GM21515 (cell line): Measurements from ENCODE around the gene SLC17A6.

ENCODE experiments used
- ATAC-seq: cut with Tn5 transposase; IDR thresholded peaks from one replicate; pipeline ENCODE4 v1.9.1; 2021; ENCODE audit not compliant: unreplicated experiment

The SLC17A6 gene

DNA sequence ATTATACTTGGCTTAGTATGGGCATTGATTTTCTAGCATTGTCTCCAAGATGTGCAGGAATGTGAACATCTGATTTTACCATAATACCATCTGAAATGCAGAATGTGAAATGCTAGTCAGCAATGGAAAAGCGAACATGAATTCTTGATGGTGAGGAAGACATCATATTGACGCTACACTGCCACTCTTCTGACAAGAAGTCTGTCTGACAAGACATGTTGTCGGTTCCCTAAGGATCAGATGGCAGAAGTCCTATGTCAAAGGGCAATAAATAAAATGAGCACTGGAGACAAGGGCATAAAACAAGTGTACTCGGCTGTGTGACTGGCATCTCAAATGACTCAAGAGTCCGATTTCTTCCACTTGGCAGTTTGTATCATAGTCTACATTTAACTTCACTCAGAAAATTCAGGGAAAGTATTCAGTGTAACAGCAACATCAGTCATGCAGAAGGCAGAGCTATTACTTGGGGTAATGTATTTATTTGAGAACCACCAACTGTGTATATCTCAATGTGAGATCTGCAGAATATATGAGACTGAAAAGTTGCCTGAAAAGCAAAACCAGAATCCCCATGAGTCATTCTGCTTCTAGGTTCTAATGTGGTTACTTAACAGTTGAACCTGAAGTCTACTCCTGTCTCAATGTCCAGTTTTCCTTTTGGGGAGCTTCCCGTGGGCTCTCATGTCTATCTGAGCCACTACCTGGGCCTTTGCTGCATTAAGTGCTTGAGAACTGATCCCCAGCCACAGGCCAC, 51.5 kb downstream of the SLC17A6 start:
- ATAC-seq, result no peak

DNA sequence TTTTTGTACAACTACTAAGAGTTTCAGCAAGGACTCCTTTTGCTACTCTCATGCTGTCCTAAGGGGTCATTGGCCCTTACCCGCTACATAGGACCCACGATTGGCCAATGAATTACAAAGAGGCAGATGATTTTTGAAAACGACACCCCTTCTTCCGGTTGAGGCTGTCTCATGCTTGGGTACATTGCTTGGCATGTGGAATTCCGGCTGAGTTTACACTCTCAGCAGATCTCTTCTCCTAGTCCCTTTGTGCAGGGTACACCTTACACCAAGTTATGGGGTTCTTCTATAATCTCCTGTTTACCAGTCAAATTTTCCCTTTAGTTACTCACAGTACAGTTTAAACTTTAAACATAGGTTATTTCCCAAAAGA, 52.1 kb downstream of the SLC17A6 start:
- no peak for ATAC-seq

DNA sequence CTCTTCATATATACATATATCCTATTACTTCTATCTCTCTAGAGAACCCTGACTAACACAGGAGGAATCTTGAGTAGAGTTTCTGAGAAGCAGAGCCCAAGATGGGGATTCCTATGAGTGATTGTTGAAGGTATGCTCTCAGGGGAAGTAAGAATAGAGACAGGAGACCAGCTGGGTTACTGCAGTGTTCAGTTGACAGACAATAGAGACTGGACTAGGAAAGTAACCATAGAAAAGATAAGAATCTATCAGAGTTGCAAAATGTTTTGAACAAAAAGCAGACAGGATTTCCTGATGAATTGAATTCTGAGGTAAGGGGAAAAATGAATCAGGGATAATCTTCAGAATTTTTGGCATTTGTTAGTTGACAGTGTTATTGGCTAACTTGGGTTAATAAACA, 54.4 kb downstream of the SLC17A6 start:
- ATAC-seq, result no peak

DNA sequence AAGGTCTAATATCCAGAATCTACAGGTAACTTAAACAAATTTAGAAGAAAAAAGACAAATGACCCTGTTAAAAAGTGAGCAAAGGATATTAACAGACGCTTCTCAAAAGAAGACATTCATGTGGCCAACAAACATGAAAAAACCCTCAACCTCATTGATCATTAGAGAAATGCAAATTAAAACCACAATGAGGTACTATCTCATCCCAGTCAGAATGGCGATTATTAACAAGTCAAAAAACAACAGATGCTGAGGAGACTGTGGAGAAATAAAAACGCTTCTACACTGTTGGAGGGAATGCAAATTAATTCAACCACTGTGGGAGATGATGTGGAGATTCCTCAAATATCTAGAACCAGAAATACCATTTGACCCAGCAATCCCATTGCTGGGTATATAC, 67.2 kb downstream of the SLC17A6 start:
- ATAC-seq, result no peak

DNA sequence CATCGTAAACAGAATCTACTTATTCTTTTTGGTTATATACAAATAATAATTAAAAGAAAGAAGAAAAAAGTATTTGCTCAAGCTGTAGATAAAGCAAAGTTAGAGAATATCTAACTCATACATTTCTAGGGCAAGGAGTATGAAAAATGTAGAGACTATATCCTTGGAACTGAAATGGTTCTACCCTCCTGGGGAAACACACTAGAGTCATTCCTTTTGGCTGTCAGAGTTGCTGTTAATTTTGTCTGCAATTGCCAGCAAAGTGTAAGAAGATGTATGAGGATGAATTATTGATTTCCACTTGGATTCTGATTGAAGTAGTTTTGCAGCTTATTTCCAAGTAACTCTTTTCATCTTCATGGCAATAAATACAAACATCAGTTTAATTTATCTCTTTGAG, 69.1 kb downstream of the SLC17A6 start:
- no peak for ATAC-seq

- no peak for ATAC-seq
Measured at GRCh38 chr11:22407921-22408320, 69.7 kb downstream of the SLC17A6 start.

DNA sequence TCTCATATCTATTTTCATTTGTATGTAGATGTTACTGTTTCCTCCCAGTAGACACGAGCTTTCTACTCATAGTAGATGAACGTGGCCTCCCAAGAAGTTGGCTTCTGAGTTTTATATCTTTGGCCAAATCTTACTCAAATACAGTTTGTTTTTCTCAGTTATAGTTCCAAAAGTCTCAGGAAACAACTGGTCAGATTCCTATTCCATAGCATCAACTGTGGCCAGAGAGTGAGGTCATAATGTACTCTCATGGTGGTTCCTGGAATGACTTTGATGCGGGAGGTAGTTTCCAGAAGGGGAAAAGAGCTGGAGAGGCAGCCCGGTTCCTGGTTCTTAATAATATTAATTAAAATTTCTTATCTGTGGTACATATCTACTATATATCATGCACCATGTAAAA, 77.3 kb downstream of the SLC17A6 start:
- ATAC-seq, result no peak

GRCh38 chr11:22416462-22416861, 78.3 kb downstream of the SLC17A6 start:
- no peak for ATAC-seq

DNA sequence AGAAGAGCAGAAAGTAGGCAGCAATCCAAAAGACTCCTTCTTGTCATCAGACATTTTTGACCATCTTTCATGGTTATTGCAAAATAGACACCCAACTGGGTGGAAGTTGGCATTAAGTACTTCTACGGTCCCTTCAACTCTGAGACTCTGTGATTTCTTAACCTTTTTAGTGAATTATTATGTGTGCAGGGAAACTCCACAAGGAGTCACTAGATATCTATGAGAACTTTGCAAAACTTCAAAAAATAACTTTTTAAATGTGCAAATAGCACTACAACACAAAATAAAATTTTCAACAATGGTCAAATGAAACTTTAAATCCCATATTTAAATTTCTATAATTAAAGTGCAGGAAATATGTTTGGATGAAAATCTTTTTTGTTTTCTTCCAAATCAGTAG, 88.7 kb downstream of the SLC17A6 start:
- ATAC-seq, result no peak
